Suppressor macrophage treated with lipopolysaccharide for 1 hour (primary cell): Measurements from ENCODE around the gene CIZ1.
"Not testable (repeated sequence)": the region's sequence is repeated elsewhere in the genome, so short reads cannot be mapped to it uniquely, and the experiment has no call there.

ENCODE experiments used
- DNase-seq, 3 donors: peaks; one replicate each; pipeline ENCODE4 v3.0.0-alpha.2; 2020 to 2022

The CIZ1 gene

GRCh38 chr9:128191406-128192046 lies at the start of gene CIZ1:
Gene CIZ1 (minus strand): TSS chr9:128191572. CDS start chr9:128190857, 715 bp downstream.
- DNase-seq: peak; percentile 84 to 95 (median 90)

DNA sequence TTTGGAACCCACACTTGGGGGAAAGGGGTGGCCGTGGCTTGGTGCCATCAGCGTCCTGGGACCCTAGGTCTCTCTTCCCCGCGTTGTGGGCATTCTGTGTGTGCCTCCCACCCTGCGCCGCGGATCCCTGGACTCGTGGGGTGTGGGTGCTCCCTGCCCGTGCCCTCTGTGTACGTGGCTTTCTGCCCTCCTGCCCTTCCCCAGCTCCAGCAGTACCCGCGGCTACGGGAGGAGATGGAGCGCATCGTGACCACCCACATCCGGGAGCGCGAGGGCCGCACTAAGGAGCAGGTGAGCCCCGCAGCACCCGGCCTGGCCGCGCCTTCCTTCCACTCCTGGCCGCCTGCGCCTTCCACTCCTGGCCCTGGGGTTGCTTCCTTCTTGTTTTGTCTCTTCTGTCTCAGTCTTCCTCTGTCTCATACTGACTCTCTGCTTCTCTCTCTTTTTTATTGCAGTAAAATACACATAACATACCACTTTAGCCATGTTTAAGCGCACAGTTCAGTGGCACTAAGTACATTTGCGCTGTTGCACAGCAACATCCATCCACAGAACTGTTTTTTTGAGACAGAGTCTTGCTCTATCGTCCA lies 42.5 kb upstream of the CIZ1 start:
- no peak for DNase-seq

GRCh38 chr9:128232528-128233428 lies 41.4 kb upstream of the CIZ1 start:
- DNase-seq: no peak

- DNase-seq: no peak
Observed at GRCh38 chr9:128231638-128232527, 40.5 kb upstream of the CIZ1 start.

GRCh38 chr9:128230897-128231296 lies 39.5 kb upstream of the CIZ1 start:
- DNase-seq: not testable (repeated sequence)

DNA sequence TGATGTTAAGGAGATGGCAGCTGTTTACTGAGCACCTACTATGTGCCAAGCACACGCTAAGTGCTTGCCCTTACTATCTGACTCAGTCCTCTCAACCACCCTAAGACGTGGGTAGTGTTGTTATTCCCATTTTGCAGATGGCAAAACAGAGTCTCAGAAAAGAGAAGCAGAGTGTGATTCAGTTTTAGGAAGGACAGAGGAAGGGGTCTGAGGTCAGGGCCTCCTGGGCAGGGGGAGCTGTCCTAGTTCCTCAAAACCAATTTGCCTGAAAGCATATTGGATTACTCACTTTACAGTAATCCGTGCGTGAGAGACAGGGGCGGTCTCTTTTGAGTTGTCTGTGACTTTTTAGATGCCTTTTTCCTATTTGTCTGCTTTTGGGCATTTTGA lies 35.0 kb upstream of the CIZ1 start:
- DNase-seq: peak; percentile 69 to 81 (median 74)

- DNase-seq: no peak
Observed at GRCh38 chr9:128225770-128226411, 34.5 kb upstream of the CIZ1 start.

DNA sequence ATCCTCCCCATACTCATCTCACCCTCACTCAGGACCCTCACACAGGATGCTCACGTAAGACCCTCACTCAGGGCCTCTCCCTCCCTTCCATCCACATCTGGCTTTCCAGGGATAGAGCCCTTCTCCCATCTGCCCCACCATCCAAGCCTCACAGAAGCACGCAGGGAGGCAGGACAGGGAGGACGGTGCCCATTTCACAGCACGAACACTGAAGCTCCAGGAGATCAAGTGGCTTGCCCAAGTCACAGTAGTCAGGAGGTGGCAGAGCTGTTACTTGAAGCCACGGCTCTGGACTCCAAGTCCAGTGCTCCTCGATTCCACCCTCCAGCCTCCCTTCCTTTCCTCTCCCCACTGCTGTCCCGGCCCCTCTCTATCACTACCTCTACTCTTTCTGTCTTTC lies 33.5 kb upstream of the CIZ1 start:
- no peak for DNase-seq

DNA sequence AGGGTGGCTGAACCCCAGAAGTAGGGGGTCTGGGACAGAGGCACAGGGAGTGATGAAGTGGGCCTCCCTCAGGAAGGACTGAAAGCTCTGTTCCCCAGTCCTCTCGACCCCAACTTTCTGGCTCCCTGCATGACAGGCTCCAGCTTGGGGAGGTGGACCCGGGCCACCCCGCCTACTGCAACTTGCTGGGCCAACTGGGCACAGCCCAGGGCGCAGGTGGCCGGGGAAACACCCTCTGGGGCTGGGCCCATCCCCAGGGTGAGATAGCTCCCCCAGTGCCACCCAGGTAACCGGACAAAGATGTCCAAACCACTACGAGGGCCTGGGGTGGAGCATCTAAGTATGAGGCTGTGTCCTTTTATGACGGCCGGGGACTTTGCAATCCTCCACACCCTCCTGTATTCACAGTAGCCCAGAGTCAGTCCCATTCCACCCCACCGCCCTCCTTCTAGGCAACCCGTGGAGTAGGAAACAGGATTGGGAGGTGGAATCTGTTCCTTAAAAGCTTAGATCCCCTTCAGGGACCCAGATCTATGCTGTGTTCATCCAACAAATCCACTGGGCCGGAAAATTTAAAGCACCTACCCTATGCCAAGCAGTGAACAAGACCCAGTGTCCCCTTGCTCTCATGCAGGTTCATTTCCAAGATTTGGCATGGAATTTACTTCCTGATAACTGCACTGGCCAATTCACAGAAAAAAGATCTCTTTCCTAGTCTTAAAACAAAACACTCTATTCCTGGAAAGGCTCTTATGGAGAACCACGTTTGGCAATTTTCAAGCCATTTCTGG lies 31.7 kb upstream of the CIZ1 start:
- no peak for DNase-seq

DNA sequence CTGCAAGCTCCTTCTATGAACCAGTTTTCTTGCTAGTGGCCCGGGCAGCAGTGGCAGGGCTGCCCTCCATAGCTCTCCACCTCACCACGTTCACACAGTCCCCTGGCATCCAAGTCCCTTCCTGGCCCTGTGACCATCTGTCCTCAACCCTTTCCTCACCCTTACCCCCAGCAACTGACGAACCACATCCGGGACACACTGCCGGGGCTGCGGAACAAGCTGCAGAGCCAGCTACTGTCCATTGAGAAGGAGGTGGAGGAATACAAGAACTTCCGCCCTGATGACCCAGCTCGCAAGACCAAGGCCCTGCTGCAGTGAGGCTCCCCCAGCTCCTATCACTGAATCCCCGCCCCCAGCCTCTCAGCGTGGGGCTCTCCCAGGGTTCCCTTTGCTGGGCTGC lies 30.7 kb upstream of the CIZ1 start:
- DNase-seq: no peak

- DNase-seq: no peak
Observed at GRCh38 chr9:128219831-128220230, 28.5 kb upstream of the CIZ1 start.

- DNase-seq: peak; percentile 97 to 98 (median 97)
Observed at GRCh38 chr9:128218518-128219389, 27.4 kb upstream of the CIZ1 start.

GRCh38 chr9:128218172-128218517 lies 26.8 kb upstream of the CIZ1 start:
- no peak for DNase-seq

DNA sequence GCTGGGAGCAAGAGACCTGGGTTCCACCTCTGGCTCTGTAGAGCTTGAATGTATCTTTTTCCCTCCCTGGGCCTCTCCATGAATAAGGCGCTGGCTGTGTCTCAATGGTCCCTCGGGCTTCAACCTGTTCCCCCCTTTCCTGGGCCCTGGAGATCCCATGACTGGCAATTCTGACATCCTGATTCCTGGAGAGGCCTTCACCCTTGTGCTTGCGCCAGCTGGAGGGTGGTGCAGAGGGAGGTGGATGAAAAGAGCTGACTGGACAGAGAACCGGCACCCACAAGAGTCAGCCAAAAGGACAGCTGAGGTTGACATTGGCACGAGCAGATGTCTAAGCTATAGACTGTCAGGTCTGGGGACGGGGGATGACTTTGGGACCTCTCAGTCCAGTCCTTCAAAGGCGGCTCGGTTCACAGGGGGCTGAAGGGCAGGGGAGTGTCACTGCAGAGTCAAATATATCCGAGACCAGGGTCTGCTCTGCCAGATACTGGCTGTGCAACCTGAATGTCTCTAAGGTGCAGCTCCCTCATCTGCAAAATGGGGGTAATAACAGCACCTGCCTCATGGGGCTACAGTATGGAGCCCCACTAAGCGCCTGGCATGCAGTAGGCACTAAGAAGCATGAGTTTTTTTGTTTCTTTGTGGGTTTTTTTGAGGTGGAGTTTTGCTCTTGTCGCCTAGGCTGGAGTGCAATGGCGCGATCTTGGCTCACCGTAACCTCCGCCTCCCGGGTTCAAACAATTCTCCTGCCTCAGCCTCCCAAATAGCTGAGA lies 25.6 kb upstream of the CIZ1 start:
- DNase-seq: no peak

DNA sequence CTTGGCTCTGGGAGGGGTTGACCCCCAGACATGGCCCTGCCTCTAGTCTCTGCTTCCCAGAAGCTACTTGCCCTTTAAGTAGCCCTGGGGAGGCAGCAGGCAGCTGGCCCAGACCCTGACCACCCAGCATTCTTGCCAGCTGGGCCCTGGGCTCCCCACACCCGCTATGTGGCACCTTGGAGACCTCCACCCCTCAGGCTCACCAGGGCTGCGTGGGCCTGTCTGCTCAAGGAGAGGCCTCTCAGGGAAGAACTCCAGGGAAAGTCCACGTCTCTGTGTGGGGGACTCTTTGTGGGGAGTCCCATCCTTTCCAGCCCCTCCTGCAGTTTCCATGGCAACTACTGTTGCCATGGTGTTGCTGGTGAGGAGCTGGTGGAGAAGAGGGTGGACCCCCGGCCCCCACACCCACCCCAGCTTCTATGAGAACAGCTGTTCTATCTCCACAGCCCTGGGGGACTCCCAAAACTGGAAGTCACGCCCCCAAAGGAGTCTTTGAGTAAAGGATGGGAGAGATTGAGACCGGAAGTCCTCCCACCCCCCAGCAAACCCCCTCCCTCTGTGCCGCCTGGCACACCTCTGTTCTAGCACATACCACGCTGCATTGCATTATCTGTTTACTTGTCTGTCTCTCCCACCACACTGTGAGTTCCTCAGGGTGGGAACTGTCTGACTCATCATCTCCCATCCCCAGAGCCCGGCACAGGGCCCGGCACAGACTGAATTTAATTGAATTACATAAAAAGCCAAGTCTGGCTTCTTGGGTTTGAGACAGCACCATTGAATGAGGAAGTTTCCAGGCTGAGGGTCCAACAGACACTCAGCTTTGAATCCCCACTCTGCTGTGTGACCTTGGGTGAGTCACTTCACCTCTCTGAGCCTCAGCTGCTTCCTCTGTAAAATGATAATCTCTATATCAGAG lies 24.4 kb upstream of the CIZ1 start:
- peak in 2 of 3 donors; percentile 17 to 21 for DNase-seq

- no peak for DNase-seq
Observed at GRCh38 chr9:128214571-128215490, 23.5 kb upstream of the CIZ1 start.

DNA sequence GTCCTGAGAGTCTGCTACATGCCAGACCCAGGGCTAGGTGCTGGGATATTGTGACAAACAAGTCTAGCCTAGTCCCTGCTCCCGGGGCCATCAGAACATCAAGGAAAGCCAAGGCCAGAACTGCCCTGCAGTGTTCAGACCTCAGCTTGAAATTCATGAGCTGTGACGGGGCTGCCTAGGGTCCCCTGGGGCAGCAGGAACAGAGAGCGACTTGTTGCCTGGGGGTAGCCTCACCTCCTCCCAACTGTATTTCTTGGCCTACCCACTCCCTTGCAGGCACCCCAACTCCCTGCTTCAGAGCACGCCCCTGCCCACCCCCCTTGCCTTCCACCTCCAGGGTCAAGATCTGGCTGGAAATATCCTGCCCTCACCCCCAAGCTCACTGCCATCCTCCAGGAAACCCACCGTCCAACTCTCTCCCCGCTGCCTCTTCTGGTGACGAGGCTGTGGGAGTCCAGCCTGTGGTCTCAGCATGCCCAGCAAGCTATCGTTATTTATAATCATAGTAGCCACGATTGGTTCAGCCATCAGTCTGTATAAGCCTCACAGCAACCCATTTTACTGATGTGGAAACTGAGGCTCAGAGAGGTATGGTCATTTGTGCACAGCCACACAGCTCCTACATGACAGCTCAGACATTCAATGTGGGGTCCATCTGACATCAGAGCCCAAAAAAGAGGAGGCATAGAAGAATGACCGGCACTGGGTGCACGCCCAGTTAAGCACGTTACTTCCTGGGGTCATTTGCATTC lies 22.6 kb upstream of the CIZ1 start:
- DNase-seq: no peak
